NCI-H748 (cell line): Measurements from ENCODE around the gene HOXD11.

ENCODE experiments used
- DNase-seq: peaks from one replicate; lab custom pipeline; 2025; ENCODE audit not compliant: unreplicated experiment; lab: John Stamatoyannopoulos, UW

The HOXD11 gene

GRCh38 chr2:176130957-176131847, 24.1 kb downstream of the HOXD11 start:
- peak; percentile 44 for DNase-seq

- no peak for DNase-seq
These were observed 24.7 kb downstream of the HOXD11 start for GRCh38 chr2:176131848-176132158.

GRCh38 chr2:176132205-176133171, 25.4 kb downstream of the HOXD11 start:
- DNase-seq: peak; percentile 81

GRCh38 chr2:176133389-176133788, 26.3 kb downstream of the HOXD11 start:
- DNase-seq: peak; percentile 45

GRCh38 chr2:176134035-176134434, 27.0 kb downstream of the HOXD11 start:
- peak; percentile 26 for DNase-seq

GRCh38 chr2:176135035-176135440, 28.0 kb downstream of the HOXD11 start:
- peak; percentile 63 for DNase-seq

GRCh38 chr2:176136374-176137251, 29.5 kb downstream of the HOXD11 start:
- peak; percentile 77 for DNase-seq

- DNase-seq: peak; percentile 47
These were observed 30.1 kb downstream of the HOXD11 start for GRCh38 chr2:176137252-176137580.

- DNase-seq: peak; percentile 44
These were observed 30.8 kb downstream of the HOXD11 start for GRCh38 chr2:176137906-176138305.

GRCh38 chr2:176138526-176138922, 31.4 kb downstream of the HOXD11 start:
- peak; percentile 54 for DNase-seq

- DNase-seq: peak; percentile 51
These were observed 32.0 kb downstream of the HOXD11 start for GRCh38 chr2:176138923-176139660.

GRCh38 chr2:176139661-176140512, 32.8 kb downstream of the HOXD11 start:
- DNase-seq: peak; percentile 58

- peak; percentile 75 for DNase-seq
These were observed 33.6 kb downstream of the HOXD11 start for GRCh38 chr2:176140513-176141317.

GRCh38 chr2:176142281-176142680, 35.2 kb downstream of the HOXD11 start:
- no peak for DNase-seq

- no peak for DNase-seq
These were observed 38.2 kb downstream of the HOXD11 start for GRCh38 chr2:176145085-176145969.

- DNase-seq: no peak
These were observed 39.0 kb downstream of the HOXD11 start for GRCh38 chr2:176146101-176146500.

GRCh38 chr2:176146645-176147044, 39.6 kb downstream of the HOXD11 start:
- DNase-seq: no peak
